OCI-LY3 (cell line): Measurements from ENCODE around the gene FAM184B.

ENCODE experiments used
- CTCF ChIP-seq: fragments of 200-600, 300-600 bp; sonication (generic); IDR thresholded peaks from 2 replicates; pipeline ENCODE4 v1.5.1; 2014; ENCODE audit warnings: antibody characterized with exemption, low read length, low read depth
- EZH2phosphoT487 ChIP-seq: fragments of 200-600 bp; shearing (Covaris generic); IDR thresholded peaks from 2 replicates; pipeline ENCODE4 v1.6.1; 2018; ENCODE audit warnings: antibody characterized with exemption, mixed run types, low read depth

DNA sequence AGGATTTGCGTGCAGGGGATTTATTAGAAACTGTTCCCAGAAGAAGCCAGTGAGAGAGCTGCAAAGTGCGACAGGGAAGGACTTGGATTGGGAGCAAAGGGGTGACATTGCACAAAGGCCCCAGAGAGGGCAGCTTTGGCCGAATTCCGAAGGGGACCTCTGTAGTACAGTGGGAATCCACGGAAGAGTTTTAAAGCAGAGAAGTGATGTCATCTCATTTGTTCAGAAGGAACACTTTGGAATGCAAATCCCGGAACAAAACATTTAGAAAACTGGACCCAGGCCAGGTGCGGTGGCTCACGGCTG lies 71.7 kb downstream of the FAM184B start:
- TF ChIP-seq CTCF: no peak
- no peak for TF ChIP-seq EZH2phosphoT487
